MG63 (cell line): Measurements from ENCODE around the gene IQGAP3. TPM values are rescaled to one million over a fixed set of nuclear protein-coding genes. Genes with fewer than 3 reads are reported as not detected.

ENCODE experiments used
- DNase-seq: peaks from one replicate; pipeline ENCODE4 v3.0.0-alpha.2; 2020
- H3K27me3 ChIP-seq: fragments of 250-450 bp; sonication (Bioruptor Pico); 2 replicates; pipeline ENCODE4 v1.5.1; 2020; ENCODE audit warnings: mild to moderate bottlenecking, moderate library complexity
- H3K36me3 ChIP-seq: fragments of 250-450 bp; sonication (Bioruptor Pico); 2 replicates; pipeline ENCODE4 v1.5.1; 2020; ENCODE audit warnings: mild to moderate bottlenecking, moderate library complexity
- H3K4me3 ChIP-seq: fragments of 250-450 bp; sonication (Bioruptor Pico); 2 replicates; pipeline ENCODE4 v1.5.1; 2020; ENCODE audit warnings: mild to moderate bottlenecking, moderate library complexity
- H3K9me3 ChIP-seq: fragments of 250-450 bp; sonication (Bioruptor Pico); 2 replicates; pipeline ENCODE4 v1.5.1; 2020; ENCODE audit warnings: mild to moderate bottlenecking, moderate library complexity
- total RNA-seq: library from RNA; depleted of rRNA; stranded (reverse); fragments of >200 nt; shearing (Covaris generic); gene quantifications from 2 replicates; pipeline ENCODE4 v1.2.3, GENCODE V29; 2014; ENCODE audit warnings: low replicate concordance

The IQGAP3 gene
- total RNA-seq, 1 experiment from 2014 or later = 20.7 TPM

DNA sequence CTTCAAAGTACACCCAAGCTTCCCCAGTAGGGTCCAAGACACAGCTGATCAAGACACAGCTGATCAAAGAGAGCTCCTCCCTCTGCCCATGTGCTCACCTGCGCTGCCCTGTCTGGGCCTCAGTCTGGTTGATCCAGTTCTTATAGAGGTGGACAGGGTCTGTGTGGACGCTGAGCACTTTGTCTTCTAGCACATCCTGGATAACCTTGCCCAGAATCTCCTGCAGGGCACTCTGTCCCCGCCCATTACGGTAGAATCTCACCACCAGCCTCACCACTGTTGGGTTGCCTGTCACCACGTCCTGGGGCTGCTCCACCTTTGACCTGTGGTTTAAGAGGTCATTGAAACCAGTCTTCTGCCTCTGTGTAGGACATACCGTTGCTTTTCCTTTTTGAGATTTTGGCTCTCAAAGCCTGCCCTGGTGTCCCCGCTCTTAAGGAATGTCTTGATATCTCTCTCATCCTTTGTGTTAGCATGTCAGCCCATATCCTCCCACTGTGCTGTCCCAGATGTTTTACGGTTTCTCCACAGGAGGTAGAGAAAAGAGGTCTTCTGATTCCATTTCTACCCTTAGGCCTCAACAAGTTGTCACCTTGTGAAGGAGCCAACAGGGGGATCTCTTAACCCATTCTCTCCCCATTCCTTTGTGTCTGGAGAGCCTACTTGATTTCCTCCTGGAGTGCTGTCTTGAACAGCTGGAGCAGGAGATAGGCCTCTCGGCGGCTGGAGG is 33.5 kb downstream of the IQGAP3 start:
- no peaks in the 10 kb centered on the region for H3K9me3 ChIP-seq
- H3K4me3 ChIP-seq = no peak overlapping the region
- no peaks in the 10 kb centered on the region for H3K27me3 ChIP-seq
- peaks cover 94% of the 10 kb centered on the region for H3K36me3 ChIP-seq
- DNase-seq = no peak

DNA sequence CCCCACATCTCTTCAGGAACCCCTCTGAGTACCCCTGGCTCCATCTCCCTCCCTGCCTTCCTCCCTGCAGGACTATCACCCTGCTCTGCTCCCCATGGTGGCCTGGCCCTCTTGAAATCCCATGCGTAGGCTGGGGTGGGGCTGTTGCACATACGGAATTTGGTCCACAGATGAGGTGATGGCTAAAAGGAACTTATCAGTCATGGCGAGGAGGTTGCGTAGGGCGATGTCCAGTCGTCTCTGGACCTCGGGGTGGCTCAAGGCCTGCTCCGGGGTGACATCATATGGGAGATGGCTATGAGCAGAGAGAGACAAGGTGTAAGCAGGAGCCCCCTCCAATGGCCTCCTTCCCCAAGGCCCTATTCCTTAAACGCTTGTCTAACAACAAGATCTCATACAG is 35.3 kb downstream of the IQGAP3 start:
- Histone ChIP-seq H3K27me3 (no peaks in the 10 kb centered on the region), H3K36me3 (peaks cover 94% of the 10 kb centered on the region), H3K4me3 (no peak overlapping the region), H3K9me3 (no peaks in the 10 kb centered on the region)
- DNase-seq = no peak

- H3K9me3 ChIP-seq = no peaks in the 10 kb centered on the region
- peaks cover 88% of the 10 kb centered on the region for H3K36me3 ChIP-seq
- DNase-seq = no peak
- H3K27me3 ChIP-seq = no peaks in the 10 kb centered on the region
- no peak overlapping the region for H3K4me3 ChIP-seq
Measured at GRCh38 chr1:156534424-156535060, 37.8 kb downstream of the IQGAP3 start.

DNA sequence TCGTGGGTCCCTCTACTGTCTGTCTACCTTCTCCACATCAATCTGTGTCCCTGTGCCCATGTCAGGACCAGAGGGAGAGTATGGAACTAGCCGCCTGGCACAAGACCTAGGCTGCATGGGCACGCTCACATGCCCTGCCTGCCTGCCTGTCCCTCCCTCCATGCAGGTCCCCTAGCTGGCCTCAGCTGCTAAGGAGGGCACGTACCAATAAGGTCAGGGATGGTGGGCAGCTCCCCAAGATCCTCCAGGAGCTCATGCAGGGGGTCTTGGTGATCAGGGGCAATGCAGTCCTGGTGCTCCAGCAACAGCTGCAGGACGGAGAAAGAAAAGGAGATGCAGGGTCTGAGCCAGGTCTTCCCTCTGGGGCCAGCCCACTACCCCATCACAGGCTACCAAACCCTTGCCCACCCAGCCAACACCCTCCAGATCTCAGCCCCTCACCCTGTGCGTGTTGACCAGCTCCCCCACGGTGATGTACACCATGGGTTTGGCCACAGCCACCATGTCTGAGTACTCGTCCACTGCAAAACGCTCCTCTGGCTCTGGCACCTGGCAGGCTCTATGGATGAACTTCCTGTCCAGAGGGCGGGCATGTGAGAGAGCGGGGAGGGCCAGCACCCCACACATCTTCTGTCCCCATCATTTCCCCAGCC is 38.7 kb downstream of the IQGAP3 start:
- Histone ChIP-seq H3K4me3 (no peak overlapping the region), H3K9me3 (no peaks in the 10 kb centered on the region), H3K27me3 (no peaks in the 10 kb centered on the region), H3K36me3 (peaks cover 88% of the 10 kb centered on the region)
- no peak for DNase-seq

DNA sequence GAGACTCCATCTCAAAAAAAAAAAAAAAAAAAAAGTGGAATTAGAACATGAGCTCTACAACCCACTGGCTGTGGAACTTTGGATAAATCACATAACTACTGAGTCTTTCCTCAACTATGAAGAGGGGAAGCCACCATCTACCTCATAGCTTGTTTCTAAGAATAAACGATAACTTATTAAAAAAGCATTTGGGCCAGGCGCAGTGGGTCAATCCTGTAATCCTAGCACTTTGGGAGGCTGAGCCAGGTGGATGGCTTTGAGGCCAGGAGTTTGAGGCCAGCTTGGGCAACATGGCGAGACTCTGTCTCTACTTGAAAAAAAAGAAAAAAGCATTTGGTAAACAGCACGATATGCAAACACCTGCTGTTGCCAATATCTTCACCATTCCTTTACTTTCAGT is 40.0 kb downstream of the IQGAP3 start:
- Histone ChIP-seq H3K36me3 (peaks cover 90% of the 10 kb centered on the region), H3K9me3 (no peaks in the 10 kb centered on the region), H3K4me3 (no peak overlapping the region), H3K27me3 (no peaks in the 10 kb centered on the region)
- DNase-seq = no peak

- Histone ChIP-seq H3K36me3 (peaks cover 88% of the 10 kb centered on the region), H3K9me3 (no peaks in the 10 kb centered on the region), H3K27me3 (no peaks in the 10 kb centered on the region), H3K4me3 (no peak overlapping the region)
- DNase-seq = no peak
Measured at GRCh38 chr1:156530006-156530405, 42.4 kb downstream of the IQGAP3 start.

DNA sequence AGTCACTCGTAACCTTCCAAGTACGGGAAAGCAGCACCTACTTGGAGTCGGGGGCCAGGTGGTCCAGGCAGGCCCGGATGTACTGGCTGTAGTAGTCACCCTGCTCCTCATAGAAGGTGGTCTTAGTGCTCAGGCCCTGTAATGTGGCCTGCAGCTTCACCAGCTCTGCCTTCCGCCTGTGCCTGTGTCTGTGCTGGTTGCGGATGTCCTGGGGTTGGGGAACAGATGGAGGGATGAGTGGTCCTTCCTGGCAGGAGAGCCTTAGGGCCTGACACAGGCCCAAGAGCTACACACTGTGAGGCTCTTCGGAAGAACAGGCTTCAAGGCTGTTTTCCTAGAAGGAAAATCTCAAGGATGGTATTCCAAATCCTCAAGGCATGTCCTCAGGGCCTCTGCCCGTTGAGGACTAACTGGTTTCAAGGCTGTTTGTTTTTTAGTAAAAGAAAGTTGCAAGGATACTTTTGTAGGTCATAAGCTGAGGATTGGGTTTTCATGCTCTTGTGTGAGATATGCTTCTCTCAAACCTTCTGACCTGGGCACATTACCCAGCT is 43.4 kb downstream of the IQGAP3 start:
- H3K4me3 ChIP-seq = no peak overlapping the region
- H3K27me3 ChIP-seq = no peaks in the 10 kb centered on the region
- peaks cover 84% of the 10 kb centered on the region for H3K36me3 ChIP-seq
- DNase-seq = no peak
- H3K9me3 ChIP-seq = no peaks in the 10 kb centered on the region

- H3K27me3 ChIP-seq = no peaks in the 10 kb centered on the region
- H3K9me3 ChIP-seq = no peaks in the 10 kb centered on the region
- DNase-seq = no peak
- no peak overlapping the region for H3K4me3 ChIP-seq
- H3K36me3 ChIP-seq = peaks cover 79% of the 10 kb centered on the region
Measured at GRCh38 chr1:156528231-156528630, 44.1 kb downstream of the IQGAP3 start.

DNA sequence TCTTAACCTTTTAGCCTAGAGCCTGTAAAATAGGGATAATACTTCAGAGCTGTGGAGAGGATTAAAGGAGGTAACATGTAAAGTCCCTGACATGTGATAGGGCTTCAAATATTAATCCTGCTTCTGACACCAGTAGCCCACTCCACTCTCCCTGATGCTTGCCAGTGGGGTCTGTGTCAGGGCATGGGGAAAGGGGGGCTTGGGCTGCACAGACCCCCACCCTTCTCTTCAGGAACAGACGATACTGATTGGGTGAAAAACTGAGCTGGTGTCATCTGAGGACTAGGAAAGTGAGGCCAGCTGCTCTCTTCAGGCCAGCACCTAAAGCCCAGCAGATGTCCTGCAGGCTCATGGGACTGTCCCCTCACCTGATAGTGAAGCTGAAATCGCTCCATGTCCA is 44.8 kb downstream of the IQGAP3 start:
- no peaks in the 10 kb centered on the region for H3K9me3 ChIP-seq
- DNase-seq = no peak
- H3K36me3 ChIP-seq = peaks cover 72% of the 10 kb centered on the region
- no peak overlapping the region for H3K4me3 ChIP-seq
- H3K27me3 ChIP-seq = no peaks in the 10 kb centered on the region

GRCh38 chr1:156525856-156526489 is 46.4 kb downstream of the IQGAP3 start:
- DNase-seq = no peak
- Histone ChIP-seq H3K4me3 (no peak overlapping the region), H3K27me3 (no peaks in the 10 kb centered on the region), H3K36me3 (peaks cover 62% of the 10 kb centered on the region), H3K9me3 (no peaks in the 10 kb centered on the region)

DNA sequence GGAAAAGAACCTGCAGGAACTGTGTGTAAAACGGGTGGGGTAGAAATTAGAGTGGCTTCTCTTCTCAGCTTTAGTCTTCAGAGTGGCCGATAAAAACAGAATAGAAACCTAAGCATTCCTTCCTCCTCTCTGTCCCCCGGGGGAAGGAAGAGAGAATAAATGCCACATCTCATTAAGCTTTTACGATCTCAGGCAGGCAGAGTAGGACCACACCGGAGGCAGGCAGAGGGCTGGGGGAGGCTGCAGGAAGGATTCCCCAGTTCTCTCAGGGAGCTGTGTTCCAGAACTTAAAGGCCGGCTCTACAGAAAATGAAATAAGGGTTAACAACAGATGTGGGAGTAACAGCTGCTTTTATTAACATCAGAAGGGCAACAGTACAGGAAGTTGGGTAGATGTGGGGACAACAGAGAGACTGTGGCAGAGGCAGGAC is 47.3 kb downstream of the IQGAP3 start:
- no peak for DNase-seq
- peaks cover 53% of the 10 kb centered on the region for H3K36me3 ChIP-seq

GRCh38 chr1:156524481-156524869 is 47.9 kb downstream of the IQGAP3 start:
- H3K36me3 ChIP-seq = peaks cover 49% of the 10 kb centered on the region
- H3K27me3 ChIP-seq = no peaks in the 10 kb centered on the region
- DNase-seq = no peak
- no peak overlapping the region for H3K4me3 ChIP-seq
- no peaks in the 10 kb centered on the region for H3K9me3 ChIP-seq

More for the DNA sequence above, 47.3 kb downstream of the IQGAP3 start:
- Histone ChIP-seq H3K9me3 (no peaks in the 10 kb centered on the region), H3K4me3 (no peak overlapping the region), H3K27me3 (no peaks in the 10 kb centered on the region)

GRCh38 chr1:156523801-156524480 is 48.4 kb downstream of the IQGAP3 start:
- Histone ChIP-seq H3K27me3 (no peaks in the 10 kb centered on the region), H3K9me3 (no peaks in the 10 kb centered on the region), H3K36me3 (peaks cover 44% of the 10 kb centered on the region), H3K4me3 (no peak overlapping the region)
- no peak for DNase-seq

DNA sequence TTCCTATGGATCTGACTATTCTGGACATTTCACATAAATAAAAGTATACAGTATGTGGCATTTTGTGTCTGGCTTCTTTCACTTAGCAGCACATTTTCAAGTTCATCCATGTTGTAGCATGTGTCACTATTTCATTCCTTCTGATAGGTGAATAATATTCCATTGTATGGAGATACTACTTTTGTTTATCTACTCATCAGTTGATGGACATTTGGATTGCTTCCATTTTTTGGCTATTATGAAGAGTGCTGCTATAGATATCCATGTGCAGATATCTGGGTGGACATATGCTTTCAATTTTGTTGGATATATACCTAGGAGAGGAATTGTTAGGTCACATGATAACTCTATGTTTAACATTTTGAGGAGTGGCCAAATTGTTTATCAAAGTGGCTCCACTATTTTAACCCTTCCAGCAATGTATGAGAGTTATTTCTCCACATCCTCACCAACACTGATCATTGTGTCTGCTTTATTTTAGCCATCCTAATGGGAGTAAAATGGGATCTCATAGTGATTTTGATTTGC is 49.9 kb downstream of the IQGAP3 start:
- no peak for DNase-seq
- Histone ChIP-seq H3K9me3 (no peaks in the 10 kb centered on the region), H3K36me3 (peaks cover 32% of the 10 kb centered on the region), H3K4me3 (no peak overlapping the region), H3K27me3 (no peaks in the 10 kb centered on the region)

DNA sequence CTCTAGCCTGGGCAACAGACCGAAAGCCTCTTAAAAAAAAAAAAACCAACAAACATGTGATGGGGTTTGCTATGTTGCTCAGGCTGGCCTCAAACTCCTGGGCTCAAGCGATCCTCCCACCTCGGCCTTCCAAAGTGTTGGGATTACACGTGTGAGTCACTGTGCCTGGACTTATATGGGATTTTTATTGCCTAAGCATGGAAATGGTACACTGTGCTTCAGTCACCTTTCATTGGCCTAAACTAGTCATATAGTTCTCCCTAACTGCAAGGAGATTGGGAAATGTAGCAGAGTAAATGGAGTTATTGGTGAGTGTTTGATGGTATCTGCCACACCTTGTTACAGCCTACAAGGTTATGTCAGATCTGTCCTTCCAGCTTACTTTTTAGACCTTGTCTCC is 54.6 kb downstream of the IQGAP3 start:
- no peak overlapping the region for H3K4me3 ChIP-seq
- DNase-seq = no peak
- no peaks in the 10 kb centered on the region for H3K9me3 ChIP-seq
- H3K36me3 ChIP-seq = no peaks in the 10 kb centered on the region
- no peaks in the 10 kb centered on the region for H3K27me3 ChIP-seq

GRCh38 chr1:156516821-156517220 is 55.5 kb downstream of the IQGAP3 start:
- DNase-seq = no peak
- H3K9me3 ChIP-seq = no peaks in the 10 kb centered on the region
- no peak overlapping the region for H3K4me3 ChIP-seq
- no peaks in the 10 kb centered on the region for H3K36me3 ChIP-seq
- no peaks in the 10 kb centered on the region for H3K27me3 ChIP-seq
